ENCODE measurements around the gene LDOC1. TPM values are rescaled to one million over a fixed set of nuclear protein-coding genes. Genes with fewer than 3 reads are reported as not detected.
A peak's percentile ranks its signal among the peaks of the same experiment; 100 is the strongest.
"Not testable (repeated sequence)": the region's sequence is repeated elsewhere in the genome, so short reads cannot be mapped to it uniquely, and the experiment has no call there.

The LDOC1 gene
- 4.4 and 7.1 TPM in 2 replicates for total RNA-seq

DNA sequence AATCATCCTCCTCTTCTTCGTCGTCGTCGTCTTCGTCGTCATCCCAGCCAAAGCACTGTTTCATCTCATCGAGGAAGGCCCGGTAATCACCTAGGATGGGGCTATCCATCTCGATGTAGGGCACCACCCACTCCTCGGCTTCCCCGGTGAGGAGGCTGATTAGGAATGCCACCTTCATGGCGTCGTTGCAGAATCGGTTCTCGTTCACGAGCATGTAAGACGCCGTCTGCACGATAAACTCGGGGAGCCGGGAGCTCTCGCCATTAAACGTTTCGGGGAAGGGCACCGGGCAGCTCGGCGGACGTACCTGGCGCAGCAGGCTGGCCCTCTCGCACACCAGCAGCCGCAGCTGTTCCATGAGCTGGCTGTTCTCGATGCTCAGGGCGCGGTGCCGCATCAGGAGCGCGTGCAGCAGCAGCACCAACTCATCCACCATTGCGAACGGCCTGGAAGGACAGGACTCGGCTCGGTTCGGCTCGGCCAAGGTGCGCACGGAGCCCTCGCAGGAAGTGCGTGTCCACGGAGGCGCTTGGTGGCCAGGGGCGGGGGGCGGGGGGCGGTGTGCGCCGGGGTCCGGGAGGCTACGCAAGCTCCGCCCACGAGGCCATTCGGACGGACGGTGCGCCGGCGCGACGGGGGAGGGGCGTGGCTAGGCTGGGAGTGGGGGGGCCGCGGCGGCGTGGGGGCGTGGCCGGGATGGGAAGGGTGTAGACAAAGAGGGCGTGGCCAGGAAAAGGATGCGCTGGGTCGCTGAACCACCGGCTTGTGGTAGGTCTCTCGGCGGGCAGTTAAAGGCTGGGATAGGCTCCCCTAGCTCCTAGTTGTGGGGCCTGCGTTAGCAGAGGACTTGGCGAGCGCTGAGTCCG is at the start of gene LDOC1:
Gene LDOC1 (minus strand): TSS at position 544 of the 866 bp plus-strand sequence. CDS start 108 bp downstream, at position 436.
- peak within 1 kb of the TSS; percentile 81 for H3K4me3 Mint-ChIP-seq
- H3K9me3 Mint-ChIP-seq = no peaks in the 10 kb centered on the region
- H3K4me1 Mint-ChIP-seq = peaks cover 4% of the 10 kb centered on the region
- H3K27ac Mint-ChIP-seq = peak within 1 kb of the TSS; percentile 63
- no peaks in the 10 kb centered on the region for H3K27me3 Mint-ChIP-seq
- peaks cover 1% of the 10 kb centered on the region for H3K36me3 Mint-ChIP-seq (ENCODE audit: low read depth)
- peak; percentile 86 for DNase-seq
- intact Hi-C loops (cut with micrococcal nuclease) = loop anchor here (2.0 kb wide), 1 partner anchor 258 kb away; no protein-coding TSS in a partner anchor

DNA sequence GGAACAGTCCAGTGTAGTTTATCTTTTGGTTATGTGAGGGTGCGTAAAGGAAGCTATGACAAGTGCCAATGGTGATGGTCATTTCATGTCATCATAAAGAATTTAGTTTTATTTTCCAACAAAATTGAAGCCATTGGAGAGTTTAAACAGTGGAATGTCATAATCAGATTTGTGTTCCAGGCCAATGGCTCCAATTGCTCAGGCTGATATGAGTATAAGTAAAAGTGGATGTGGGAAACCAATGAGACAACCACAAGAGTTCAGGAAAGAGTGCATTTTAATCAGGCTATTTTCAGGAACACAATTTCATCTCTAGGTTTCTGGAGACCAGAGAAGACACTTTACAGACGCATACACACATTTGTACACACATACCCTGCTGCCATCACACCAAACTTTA is 44.7 kb upstream of the LDOC1 start:
- Mint-ChIP-seq H3K27ac (no peak overlapping the region), H3K9me3 (no peaks in the 10 kb centered on the region), H3K4me3 (no peak overlapping the region), H3K36me3 (ENCODE audit: low read depth) (no peaks in the 10 kb centered on the region), H3K4me1 (no peaks in the 10 kb centered on the region), H3K27me3 (no peaks in the 10 kb centered on the region)
- intact Hi-C loops (cut with micrococcal nuclease) = no loop called here
- DNase-seq = no peak

DNA sequence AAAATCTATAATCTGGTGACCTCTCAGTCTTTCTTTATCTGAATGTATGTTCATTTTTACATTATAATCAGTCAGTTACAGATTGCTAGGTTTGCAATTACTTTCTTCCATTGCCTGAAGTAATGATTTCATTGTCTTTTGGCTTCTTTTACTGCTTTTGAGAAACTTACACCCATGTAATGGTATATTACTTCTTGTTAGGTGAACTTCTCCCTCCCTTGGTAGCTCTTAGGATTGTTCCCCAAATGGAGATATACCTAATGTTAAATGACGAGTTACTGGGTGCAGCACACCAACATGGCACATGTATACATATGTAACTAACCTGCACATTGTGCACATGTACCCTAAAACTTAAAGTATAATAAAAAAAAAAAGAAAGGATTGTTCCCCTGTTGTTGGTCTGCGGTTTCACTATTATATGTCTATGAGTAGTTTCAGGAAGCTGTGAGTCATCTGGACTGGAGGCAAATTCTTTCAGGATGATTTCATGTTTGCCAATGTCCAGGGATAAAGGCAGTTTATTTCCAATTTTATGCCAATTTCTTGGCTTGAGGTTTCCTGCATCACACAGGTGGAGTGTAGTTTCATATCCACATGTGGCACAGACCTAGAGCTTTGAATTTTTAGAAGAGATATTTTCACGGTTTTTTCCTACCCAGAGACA is 43.5 kb upstream of the LDOC1 start:
- Mint-ChIP-seq H3K36me3 (ENCODE audit: low read depth) (no peaks in the 10 kb centered on the region), H3K27ac (no peak overlapping the region), H3K9me3 (no peaks in the 10 kb centered on the region), H3K27me3 (no peaks in the 10 kb centered on the region), H3K4me3 (no peak overlapping the region), H3K4me1 (no peaks in the 10 kb centered on the region)
- intact Hi-C loops (cut with micrococcal nuclease) = no loop called here
- no peak for DNase-seq

DNA sequence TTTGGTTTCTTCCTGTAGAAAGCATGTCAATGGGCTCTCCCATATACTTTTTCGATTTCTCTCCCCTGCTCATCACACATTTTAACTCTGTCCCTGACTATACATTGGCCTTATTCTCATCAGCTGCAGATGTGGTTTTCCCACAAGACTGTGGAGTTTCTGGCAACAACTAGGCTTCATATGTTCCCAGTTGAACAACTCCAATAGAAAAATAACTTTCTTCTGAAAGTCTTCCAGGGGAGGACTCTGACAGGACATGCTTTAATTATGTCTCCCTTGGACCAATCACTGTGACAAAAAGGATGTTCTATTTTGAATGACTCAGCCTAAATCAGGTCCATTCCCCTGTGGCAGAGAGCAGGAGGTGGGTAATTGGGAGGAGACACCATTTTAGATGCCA is 37.3 kb upstream of the LDOC1 start:
- Mint-ChIP-seq H3K9me3 (no peaks in the 10 kb centered on the region), H3K4me1 (no peaks in the 10 kb centered on the region), H3K27me3 (no peaks in the 10 kb centered on the region), H3K36me3 (ENCODE audit: low read depth) (no peaks in the 10 kb centered on the region), H3K27ac (no peak overlapping the region), H3K4me3 (no peak overlapping the region)
- intact Hi-C loops (cut with micrococcal nuclease) = no loop called here
- DNase-seq = no peak

DNA sequence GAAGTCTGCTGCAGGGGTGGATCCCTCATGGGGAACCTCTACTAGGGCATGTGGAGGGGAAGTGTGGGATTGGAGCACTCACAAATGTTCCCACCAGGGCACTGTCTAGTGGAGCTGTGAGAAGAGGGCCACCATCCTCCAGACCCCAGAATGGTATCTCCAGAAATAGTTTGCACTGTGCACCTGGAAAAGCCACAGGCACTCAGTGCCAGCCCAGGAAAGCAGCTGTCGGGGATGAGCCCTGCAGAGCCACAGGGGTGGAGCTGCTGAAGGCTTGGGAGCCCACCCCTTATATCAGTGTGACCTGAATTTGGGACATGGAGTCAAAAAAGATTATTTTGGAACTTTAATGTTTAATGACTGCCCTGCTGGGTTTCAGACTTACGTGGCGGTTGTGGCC is 25.0 kb upstream of the LDOC1 start:
- DNase-seq = no peak
- no peaks in the 10 kb centered on the region for H3K9me3 Mint-ChIP-seq
- H3K27ac Mint-ChIP-seq = no peak overlapping the region
- H3K27me3 Mint-ChIP-seq = no peaks in the 10 kb centered on the region
- intact Hi-C loops (cut with micrococcal nuclease) = no loop called here
- H3K4me3 Mint-ChIP-seq = no peak overlapping the region
- H3K36me3 Mint-ChIP-seq (ENCODE audit: low read depth) = no peaks in the 10 kb centered on the region
- H3K4me1 Mint-ChIP-seq = no peaks in the 10 kb centered on the region

DNA sequence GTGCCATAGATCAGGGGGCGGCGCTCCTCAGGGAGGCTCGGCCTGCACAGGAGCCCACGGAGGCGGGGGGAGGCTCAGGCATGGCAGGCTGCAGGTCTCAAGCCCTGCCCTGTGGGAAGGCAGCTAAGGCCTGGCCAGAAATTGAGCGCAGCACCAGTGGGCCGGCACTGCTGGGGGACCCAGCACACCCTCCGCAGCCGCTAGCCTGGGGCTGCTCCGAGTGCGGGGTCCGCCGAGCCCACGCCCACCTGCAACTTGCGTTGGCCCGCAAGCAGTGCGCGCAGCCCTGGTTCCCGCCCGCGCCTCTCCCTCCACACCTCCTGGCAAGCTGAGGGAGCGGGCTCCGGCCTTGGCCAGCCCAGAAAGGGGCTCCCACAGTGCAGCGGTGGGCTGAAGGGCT is 11.6 kb upstream of the LDOC1 start:
- H3K27me3 Mint-ChIP-seq; H3K27ac Mint-ChIP-seq; H3K9me3 Mint-ChIP-seq; H3K36me3 Mint-ChIP-seq (ENCODE audit: low read depth); H3K4me1 Mint-ChIP-seq; intact Hi-C loops (cut with micrococcal nuclease); DNase-seq; H3K4me3 Mint-ChIP-seq: not testable (repeated sequence)

DNA sequence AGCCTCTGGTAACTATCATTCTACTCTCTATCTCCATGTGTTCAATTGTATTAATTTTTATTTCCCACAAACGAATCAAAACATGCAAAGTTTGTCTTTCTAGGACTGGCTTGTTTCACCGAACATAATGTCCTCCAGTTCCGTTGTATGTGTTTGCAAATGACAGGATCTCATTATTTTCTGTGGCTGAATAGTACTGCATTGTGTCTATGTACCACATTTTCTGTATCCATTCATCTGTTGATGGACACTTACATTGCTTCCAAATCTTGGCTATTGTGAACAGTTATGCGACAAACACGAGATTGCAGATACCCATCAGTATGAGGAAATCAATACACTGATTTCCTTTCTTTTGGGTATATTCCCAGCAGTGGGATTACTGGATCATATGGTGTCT is 8.4 kb upstream of the LDOC1 start:
- Mint-ChIP-seq H3K4me1 (no peaks in the 10 kb centered on the region), H3K36me3 (ENCODE audit: low read depth) (no peaks in the 10 kb centered on the region), H3K4me3 (no peak overlapping the region), H3K27ac (no peak overlapping the region), H3K9me3 (no peaks in the 10 kb centered on the region), H3K27me3 (no peaks in the 10 kb centered on the region)
- DNase-seq = no peak
- intact Hi-C loops (cut with micrococcal nuclease) = no loop called here

DNA sequence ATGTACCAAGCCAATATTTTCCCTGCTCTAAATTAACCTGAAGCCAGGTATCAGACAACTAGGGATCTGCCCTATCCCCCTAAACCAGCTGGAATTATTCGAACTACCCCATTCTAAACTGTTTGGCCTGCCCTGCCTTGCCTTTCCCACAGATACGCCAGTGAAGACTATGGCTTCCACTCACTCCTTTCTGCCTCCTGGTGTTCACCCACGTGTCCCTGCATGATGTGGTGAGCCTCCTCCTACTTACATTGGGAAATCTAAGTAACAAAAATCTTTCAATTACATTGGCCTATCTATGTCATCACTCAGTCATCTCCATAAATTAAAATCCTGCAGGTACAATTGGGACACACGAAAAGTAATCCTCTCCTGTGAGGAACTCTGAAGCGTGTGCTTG is 6.1 kb upstream of the LDOC1 start:
- no peaks in the 10 kb centered on the region for H3K27me3 Mint-ChIP-seq
- H3K4me3 Mint-ChIP-seq = no peak overlapping the region
- H3K36me3 Mint-ChIP-seq (ENCODE audit: low read depth) = no peaks in the 10 kb centered on the region
- intact Hi-C loops (cut with micrococcal nuclease) = no loop called here
- no peaks in the 10 kb centered on the region for H3K4me1 Mint-ChIP-seq
- no peak for DNase-seq
- H3K27ac Mint-ChIP-seq = no peak overlapping the region
- H3K9me3 Mint-ChIP-seq = no peaks in the 10 kb centered on the region

DNA sequence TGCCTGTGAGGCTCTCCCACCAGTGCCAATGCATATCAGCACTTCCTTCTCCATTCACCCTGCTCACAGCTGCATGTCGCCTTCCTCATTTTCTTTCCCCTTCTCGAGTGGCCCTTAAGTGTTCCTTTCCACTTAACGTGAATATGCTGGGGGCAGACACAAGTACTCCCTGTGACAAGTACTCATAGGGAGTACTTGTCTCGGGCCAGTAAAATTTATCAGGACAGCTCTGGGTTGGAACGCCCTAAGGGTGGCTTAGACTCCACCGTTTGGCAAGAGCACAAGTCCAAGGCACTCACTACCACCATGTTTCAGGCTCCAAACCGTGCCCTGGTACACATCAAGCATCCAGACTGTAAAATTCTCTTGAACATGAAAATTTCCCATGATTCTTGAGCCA is 3.9 kb upstream of the LDOC1 start:
- Mint-ChIP-seq H3K27me3 (no peaks in the 10 kb centered on the region), H3K9me3 (no peaks in the 10 kb centered on the region), H3K4me3 (no peak overlapping the region), H3K36me3 (ENCODE audit: low read depth) (no peaks in the 10 kb centered on the region), H3K27ac (no peak overlapping the region), H3K4me1 (peaks cover 2% of the 10 kb centered on the region)
- intact Hi-C loops (cut with micrococcal nuclease) = no loop called here
- no peak for DNase-seq

DNA sequence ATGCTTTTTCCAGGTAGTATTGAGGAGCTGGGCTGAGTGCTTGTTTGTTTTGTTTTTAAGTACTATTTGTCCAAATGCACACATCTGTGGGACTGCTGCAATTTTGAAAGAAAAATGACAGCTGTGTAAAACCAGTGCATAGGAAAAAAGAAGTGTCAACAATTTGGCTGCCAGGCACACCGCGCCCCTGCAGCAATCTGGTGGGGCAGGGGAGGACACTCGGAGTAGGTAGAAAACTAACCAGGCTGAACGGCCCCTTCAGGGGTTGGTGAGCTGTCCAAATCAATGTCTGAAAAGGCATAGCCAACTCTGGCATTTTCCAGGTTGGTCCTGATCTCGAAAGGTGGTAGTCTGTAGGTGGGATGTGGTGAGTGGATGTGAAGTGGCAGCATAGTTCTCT is 1.1 kb downstream of the LDOC1 start:
- peaks cover 4% of the 10 kb centered on the region for H3K4me1 Mint-ChIP-seq
- H3K9me3 Mint-ChIP-seq = no peaks in the 10 kb centered on the region
- no peak for DNase-seq
- peak overlapping the region; percentile 81 for H3K4me3 Mint-ChIP-seq
- H3K36me3 Mint-ChIP-seq (ENCODE audit: low read depth) = peaks cover 1% of the 10 kb centered on the region
- intact Hi-C loops (cut with micrococcal nuclease) = loop anchor here (2.0 kb wide), 1 partner anchor 257 kb away; no protein-coding TSS in a partner anchor
- no peaks in the 10 kb centered on the region for H3K27me3 Mint-ChIP-seq
- no peak overlapping the region for H3K27ac Mint-ChIP-seq

DNA sequence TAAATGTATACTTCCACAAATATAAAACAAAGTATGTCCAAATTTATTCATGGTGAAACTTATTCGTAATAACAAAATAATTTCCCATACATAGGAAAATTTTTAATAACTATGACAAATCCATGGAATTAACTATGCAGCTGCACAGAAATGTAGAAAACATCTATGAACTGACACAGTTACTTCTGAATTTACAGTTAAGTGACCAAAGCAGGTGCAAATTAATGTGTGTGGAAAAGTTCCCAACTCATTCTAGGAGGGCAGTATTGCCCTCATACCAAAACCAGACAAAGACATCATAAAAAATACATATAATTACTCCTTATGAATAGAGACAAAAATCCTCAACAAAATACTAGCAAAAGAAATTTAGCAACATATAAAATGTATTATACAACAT is 12.5 kb downstream of the LDOC1 start:
- intact Hi-C loops (cut with micrococcal nuclease) = no loop called here
- no peaks in the 10 kb centered on the region for H3K4me1 Mint-ChIP-seq
- DNase-seq = no peak
- no peaks in the 10 kb centered on the region for H3K27me3 Mint-ChIP-seq
- H3K9me3 Mint-ChIP-seq = no peaks in the 10 kb centered on the region
- no peak overlapping the region for H3K27ac Mint-ChIP-seq
- H3K4me3 Mint-ChIP-seq = no peak overlapping the region
- H3K36me3 Mint-ChIP-seq (ENCODE audit: low read depth) = no peaks in the 10 kb centered on the region

DNA sequence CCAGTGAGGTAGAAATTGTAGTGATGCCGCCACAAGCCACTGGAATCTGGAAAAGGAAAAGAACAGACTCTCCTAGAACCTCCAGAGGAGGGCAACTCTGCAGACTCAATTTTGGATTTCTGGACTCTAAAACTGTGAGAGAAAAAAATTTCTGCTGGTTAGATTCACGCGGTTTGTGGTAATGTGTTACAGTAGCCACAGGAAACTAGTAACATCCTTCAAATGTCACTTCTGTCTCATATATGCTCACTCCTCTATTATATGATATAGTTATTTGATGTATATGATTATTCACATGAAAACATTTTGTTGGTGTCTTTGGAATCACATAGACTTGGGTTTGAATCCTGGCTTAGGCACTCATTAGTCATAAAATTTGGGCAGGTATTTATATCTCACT is 18.8 kb downstream of the LDOC1 start:
- peaks cover 2% of the 10 kb centered on the region for H3K36me3 Mint-ChIP-seq (ENCODE audit: low read depth)
- DNase-seq = no peak
- intact Hi-C loops (cut with micrococcal nuclease) = loop anchor here (5.0 kb wide), 1 partner anchor 241 kb away; no protein-coding TSS in a partner anchor
- no peaks in the 10 kb centered on the region for H3K27me3 Mint-ChIP-seq
- H3K4me1 Mint-ChIP-seq = peaks cover 3% of the 10 kb centered on the region
- H3K9me3 Mint-ChIP-seq = peaks cover 2% of the 10 kb centered on the region
- no peak overlapping the region for H3K27ac Mint-ChIP-seq
- H3K4me3 Mint-ChIP-seq = no peak overlapping the region

DNA sequence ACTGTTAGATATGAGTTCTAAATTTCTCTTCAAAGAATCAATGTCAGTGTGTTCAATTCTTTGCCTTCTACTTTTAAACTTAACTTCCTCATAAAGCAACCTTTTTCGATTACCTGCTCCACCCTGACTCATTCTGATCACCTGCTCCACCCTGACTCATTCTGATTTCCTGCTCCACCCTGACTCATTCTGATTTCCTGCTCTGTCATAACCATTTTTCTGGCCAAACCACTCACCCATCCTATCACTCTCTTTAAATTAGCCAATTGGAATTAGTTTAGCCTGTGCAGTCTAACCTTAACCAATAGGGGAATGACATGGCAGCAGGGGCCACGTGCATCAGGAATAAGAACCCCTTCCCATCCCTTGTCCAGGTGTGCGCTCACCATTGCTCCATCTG is 21.7 kb downstream of the LDOC1 start:
- peaks cover 11% of the 10 kb centered on the region for H3K9me3 Mint-ChIP-seq
- H3K4me3 Mint-ChIP-seq; H3K36me3 Mint-ChIP-seq (ENCODE audit: low read depth); H3K27me3 Mint-ChIP-seq; H3K27ac Mint-ChIP-seq; H3K4me1 Mint-ChIP-seq: not testable (repeated sequence)
- intact Hi-C loops (cut with micrococcal nuclease) = loop anchor here (5.0 kb wide), 1 partner anchor 238 kb away; no protein-coding TSS in a partner anchor
- peak; percentile 56 for DNase-seq

DNA sequence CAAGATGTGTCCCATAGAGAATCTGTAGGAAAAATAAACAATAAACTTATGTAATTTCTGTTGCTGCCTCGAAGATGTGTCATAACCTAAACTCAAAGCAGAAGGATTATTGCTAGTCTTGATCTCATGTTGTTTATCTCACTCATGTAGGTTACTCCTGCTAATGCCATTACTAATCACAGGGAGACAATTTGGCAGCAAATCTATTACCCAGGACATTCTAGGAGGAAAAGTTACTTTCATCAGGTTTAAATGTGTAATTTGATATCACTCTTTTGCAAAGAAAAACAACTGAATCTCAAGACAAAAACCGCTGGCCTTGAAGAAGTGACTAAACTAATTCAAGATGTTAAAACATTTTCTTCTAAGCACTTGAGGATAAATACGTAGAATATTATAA is 34.0 kb downstream of the LDOC1 start:
- no peaks in the 10 kb centered on the region for H3K27me3 Mint-ChIP-seq
- no peak overlapping the region for H3K27ac Mint-ChIP-seq
- H3K4me3 Mint-ChIP-seq = no peak overlapping the region
- intact Hi-C loops (cut with micrococcal nuclease) = no loop called here
- DNase-seq = no peak
- no peaks in the 10 kb centered on the region for H3K36me3 Mint-ChIP-seq (ENCODE audit: low read depth)
- no peaks in the 10 kb centered on the region for H3K4me1 Mint-ChIP-seq
- no peaks in the 10 kb centered on the region for H3K9me3 Mint-ChIP-seq

All from activated CD4-positive, alpha-beta T cell treated with anti-CD3 and anti-CD28 coated beads, Interleukin-2, amount 10 ng/mL, durations not matched to agents 24 days and 14 days (primary cell).